Left lung (tissue), 10 donors: ENCODE measurements around the gene LRRC31. TPM values are rescaled to one million over a fixed set of nuclear protein-coding genes. Genes with fewer than 3 reads are reported as not detected.

Source experiments
- ATAC-seq: fragments of 200-7000 bp; cut with Tn5 transposase; one replicate; pipeline ENCODE4 v1.9.1; 2020; ENCODE audit warnings: moderate library complexity
- DNase-seq, 4 donors: peaks; one replicate each; pipeline ENCODE4 v3.0.0-alpha.2; 2013 to 2020
- H3K27ac ChIP-seq, 2 donors: fragments of 200-600 bp; sonication (generic) in 1 of 2; one replicate each; pipeline versions ENCODE4 v1.5.0 to v1.8.0; 2020 to 2021
- H3K27me3 ChIP-seq, 2 donors: fragments of 200-600 bp; sonication (generic) in 1 of 2; one replicate each; pipeline versions ENCODE4 v1.5.0 to v1.8.0; 2020 to 2021
- H3K36me3 ChIP-seq, 2 donors: fragments of 200-600 bp; sonication (generic) in 1 of 2; one replicate each; pipeline versions ENCODE4 v1.5.0 to v1.8.0; 2020 to 2021
- H3K4me1 ChIP-seq, 2 donors: fragments of 200-600 bp; one replicate each; pipeline ENCODE4 v1.8.0; 2021
- H3K4me3 ChIP-seq, 2 donors: fragments of 200-600 bp; sonication (generic) in 1 of 2; one replicate each; pipeline versions ENCODE4 v1.5.0 to v1.8.0; 2020 to 2021; ENCODE audit warnings: mild to moderate bottlenecking in 1 of 2
- H3K9me3 ChIP-seq, 2 donors: fragments of 200-600 bp; sonication (generic) in 1 of 2; one replicate each; pipeline versions ENCODE4 v1.5.0 to v1.8.0; 2020 to 2021
- CTCF ChIP-seq, 2 donors: fragments of 200-600 bp; sonication (generic) in 1 of 2; IDR thresholded peaks; one replicate each; pipeline versions ENCODE4 v1.5.0 to v1.8.0; 2021; ENCODE audit warnings: antibody characterized with exemption in 2 of 2
- intact Hi-C, 2 donors: fragments of 100-400 bp; cut with DNase I; formaldehyde crosslinking; loops; one replicate each; pipeline versions ENCODE4 v1.11.2 to v1.14.2; 2022
- polyA plus RNA-seq, 6 donors: library from polyadenylated mRNA; unstranded; fragments of 120-200 nt; gene quantifications; one replicate each; pipeline ENCODE4 v1.2.1, GENCODE V29; 2013; ENCODE audit not compliant: insufficient read length in 6 of 6
- total RNA-seq, 2 donors: library from RNA; stranded (reverse); fragmentation: NEBNext Ultra II Directional; extraction: Animal tissue kit (Norgen Biotek cat#: 25700); gene quantifications; one replicate each; pipeline ENCODE4 v1.2.1, GENCODE V29; 2021
- donor health status: DM: no; HTN: yes; CAD: no.
- donor health status: DM: no; HTN: no; CAD: no.

The LRRC31 gene
- total and polyA plus RNA-seq, 8 donors, result 0.06 to 0.47 (median 0.19) TPM; not detected in 4

GRCh38 chr3:169818316-169818715 lies 51.4 kb downstream of the LRRC31 start:
- ATAC-seq (no peak), DNase-seq (no peak)
- TF ChIP-seq CTCF (IDR thresholded peaks at IDR 0.05), result no peak
- no peaks in the 10 kb centered on the region for H3K27me3 ChIP-seq
- peaks cover 1 to 10% of the 10 kb centered on the region in 2 donors for H3K4me1 ChIP-seq
- no peak overlapping the region for H3K4me3 ChIP-seq
- H3K36me3 ChIP-seq, result no peaks in the 10 kb centered on the region
- H3K27ac ChIP-seq, result no peak overlapping the region
- peaks cover 0 to 9% of the 10 kb centered on the region in 2 donors for H3K9me3 ChIP-seq
- intact Hi-C loops, result no loop called here

DNA sequence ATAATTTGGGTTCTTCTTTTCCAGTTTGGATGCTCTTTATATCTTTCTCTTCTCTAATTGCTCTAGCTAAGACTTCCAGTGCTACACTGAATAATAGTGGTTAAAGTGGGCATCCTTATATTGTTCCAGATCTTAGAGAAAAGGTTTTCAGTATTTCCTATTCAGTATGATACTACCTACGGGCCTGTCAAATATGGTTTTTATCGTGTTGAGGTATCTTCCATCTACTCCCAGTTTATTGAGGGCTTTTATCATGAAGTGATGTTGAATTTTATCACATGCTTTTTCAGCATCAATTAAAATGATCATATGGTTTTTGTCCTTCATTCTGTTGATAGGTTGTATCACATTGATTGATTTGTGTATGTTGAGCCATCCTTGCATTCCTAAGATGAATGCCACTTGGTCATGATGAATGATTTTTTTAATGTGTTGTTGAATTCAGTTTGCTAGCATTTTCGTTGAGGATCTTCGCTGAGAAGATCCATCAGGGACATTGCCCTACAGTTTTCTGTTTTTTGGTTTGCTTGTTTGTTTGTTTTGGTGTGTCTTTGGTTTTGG lies 54.1 kb downstream of the LRRC31 start:
- H3K4me3 ChIP-seq, result no peak overlapping the region
- H3K4me1 ChIP-seq, result peaks cover 8 to 23% of the 10 kb centered on the region in 2 donors
- no peak for TF ChIP-seq CTCF (IDR thresholded peaks at IDR 0.05)
- DNase-seq (no peak), ATAC-seq (no peak)
- H3K27me3 ChIP-seq, result peaks cover 0 to 6% of the 10 kb centered on the region in 2 donors
- peaks cover 0 to 9% of the 10 kb centered on the region in 2 donors for H3K9me3 ChIP-seq
- intact Hi-C loops, result no loop called here
- no peaks in the 10 kb centered on the region for H3K36me3 ChIP-seq
- H3K27ac ChIP-seq, result no peak overlapping the region

GRCh38 chr3:169813757-169814517 lies 55.8 kb downstream of the LRRC31 start:
- ATAC-seq, result peak; percentile 41
- Histone ChIP-seq H3K27me3 (peaks cover 0 to 6% of the 10 kb centered on the region in 2 donors), H3K9me3 (peaks cover 0 to 9% of the 10 kb centered on the region in 2 donors), H3K4me1 (peaks cover 8 to 23% of the 10 kb centered on the region in 2 donors), H3K27ac (no peak overlapping the region), H3K4me3 (peak overlapping the region; percentile 43 to 62), H3K36me3 (no peaks in the 10 kb centered on the region)
- intact Hi-C loops, result no loop called here
- TF ChIP-seq CTCF (IDR thresholded peaks at IDR 0.05), result peak in 1 of 2 donors; percentile 24
- DNase-seq, result peak in 3 of 4 donors; percentile 24 to 77 (median 60)

DNA sequence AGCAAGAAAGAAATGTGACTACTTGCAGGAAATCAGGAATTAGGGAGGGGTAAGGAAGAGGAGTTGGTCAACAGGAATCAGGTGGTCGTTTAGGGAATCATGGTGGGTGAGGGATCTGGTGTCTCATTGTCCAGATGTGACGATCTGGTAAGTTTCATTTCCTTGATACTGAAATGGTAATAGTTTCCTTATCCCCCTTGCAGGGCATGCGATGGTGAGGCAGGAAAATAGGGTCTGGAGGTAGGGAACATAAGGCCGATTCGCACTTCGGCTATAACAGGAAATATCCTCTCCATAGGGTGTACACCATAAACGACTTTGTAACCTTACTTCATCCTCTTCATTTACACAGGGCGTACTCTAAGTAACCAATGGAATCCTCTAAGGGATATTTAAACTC lies 56.5 kb downstream of the LRRC31 start:
- intact Hi-C loops, result no loop called here
- no peak for ATAC-seq
- Histone ChIP-seq H3K36me3 (no peaks in the 10 kb centered on the region), H3K4me1 (peaks cover 8 to 23% of the 10 kb centered on the region in 2 donors), H3K27me3 (peaks cover 0 to 6% of the 10 kb centered on the region in 2 donors), H3K4me3 (peak overlapping the region; percentile 43 to 62), H3K27ac (no peak overlapping the region), H3K9me3 (peaks cover 0 to 9% of the 10 kb centered on the region in 2 donors)
- no peak for TF ChIP-seq CTCF (IDR thresholded peaks at IDR 0.05)
- DNase-seq, result no peak
